HEK293 (cell line): ENCODE data around the gene SARS1.

Experiments
- CTCF ChIA-PET: fragments of 350-600 bp; formaldehyde crosslinking; extraction: SDS; loops from one replicate; lab custom pipeline; 2021; ENCODE audit warnings: antibody characterized with exemption; lab: Yijun Ruan, JAX
- POLR2A ChIA-PET: fragments of 300-600 bp; formaldehyde crosslinking; extraction: SDS; loops from one replicate; lab custom pipeline; 2020; ENCODE audit warnings: antibody characterized with exemption, inconsistent platforms; lab: Yijun Ruan, JAX
- H3K27ac ChIP-seq: fragments of 200-500 bp; sonication (Bioruptor generic); 2 replicates; pipeline ENCODE4 v1.5.1; 2014; ENCODE audit warnings: low read depth, low read length, control low read depth, inconsistent platforms; ENCODE audit errors: extremely low read depth
- H3K36me3 ChIP-seq, 2 experiments: fragments of 200-500 bp in 1 of 2; sonication (Bioruptor generic) in 1 of 2; 1 replicate in 1 of 2; 2 replicates in 1 of 2; pipeline ENCODE4 v1.5.1; 2014 to 2017; ENCODE audit warnings: inconsistent platforms in 2 of 2, low read length in 2 of 2; ENCODE audit not compliant: control insufficient read depth in 2 of 2, insufficient read depth in 1 of 2
- H3K4me1 ChIP-seq: fragments of 200-500 bp; sonication (Bioruptor generic); 2 replicates; pipeline ENCODE4 v1.5.1; 2014; ENCODE audit warnings: mild to moderate bottlenecking, low read length, inconsistent platforms; ENCODE audit not compliant: control insufficient read depth, insufficient read depth
- H3K4me3 ChIP-seq: 2 replicates; pipeline ENCODE4 v1.5.1; 2011; ENCODE audit warnings: low read depth, mild to moderate bottlenecking, control low read depth, low read length, moderate library complexity
- H3K9me3 ChIP-seq: fragments of 200-500 bp; sonication (Bioruptor generic); 2 replicates; pipeline ENCODE4 v1.5.1; 2014; ENCODE audit warnings: low read depth, low read length, inconsistent platforms; ENCODE audit not compliant: control insufficient read depth, insufficient read depth
- AEBP2 ChIP-seq: fragments of 450-650 bp; formaldehyde crosslinking; IDR thresholded peaks from 2 replicates; pipeline ENCODE4 v1.5.1; 2016; ENCODE audit warnings: missing biosample characterization, missing genetic modification characterization, borderline replicate concordance
- ATF2 ChIP-seq: fragments of 450-650 bp; formaldehyde crosslinking; IDR thresholded peaks from 2 replicates; pipeline ENCODE4 v1.5.1; 2016; ENCODE audit warnings: missing biosample characterization, missing genetic modification characterization, low read depth
- ELK4 ChIP-seq: IDR thresholded peaks from 2 replicates; pipeline ENCODE4 v1.6.1; 2011; ENCODE audit warnings: mild to moderate bottlenecking, low read depth, low read length, borderline replicate concordance
- GFI1B ChIP-seq: fragments of 450-650 bp; formaldehyde crosslinking; IDR thresholded peaks from 2 replicates; pipeline ENCODE4 v1.5.1; 2016; ENCODE audit warnings: missing biosample characterization, missing genetic modification characterization
- GLIS2 ChIP-seq: fragments of 450-650 bp; formaldehyde crosslinking; IDR thresholded peaks from 2 replicates; pipeline ENCODE4 v1.5.1; 2016; ENCODE audit warnings: missing biosample characterization, missing genetic modification characterization
- PATZ1 ChIP-seq: fragments of 450-650 bp; formaldehyde crosslinking; IDR thresholded peaks from 2 replicates; pipeline ENCODE4 v1.5.1; 2016; ENCODE audit warnings: missing biosample characterization, missing genetic modification characterization
- TCF7L2 ChIP-seq: IDR thresholded peaks from 2 replicates; pipeline ENCODE4 v1.6.1; 2011; ENCODE audit warnings: low read depth, mild to moderate bottlenecking, inconsistent platforms, low read length, moderate library complexity, borderline replicate concordance
- ZFHX2 ChIP-seq: fragments of 450-650 bp; formaldehyde crosslinking; conservative IDR thresholded peaks from 2 replicates; pipeline ENCODE4 v1.5.1; 2016; ENCODE audit warnings: missing biosample characterization, missing genetic modification characterization
- ZFP37 ChIP-seq: fragments of 450-650 bp; formaldehyde crosslinking; IDR thresholded peaks from 2 replicates; pipeline ENCODE4 v1.5.1; 2016; ENCODE audit warnings: missing biosample characterization, missing genetic modification characterization
- ZIC2 ChIP-seq: fragments of 450-650 bp; formaldehyde crosslinking; IDR thresholded peaks from 2 replicates; pipeline ENCODE4 v1.5.1; 2016; ENCODE audit warnings: missing biosample characterization, missing genetic modification characterization
- ZNF239 ChIP-seq: fragments of 450-650 bp; formaldehyde crosslinking; IDR thresholded peaks from 2 replicates; pipeline ENCODE4 v1.5.1; 2016; ENCODE audit warnings: missing biosample characterization, missing genetic modification characterization
- ZNF248 ChIP-seq: fragments of 450-650 bp; formaldehyde crosslinking; IDR thresholded peaks from 2 replicates; pipeline ENCODE4 v1.5.1; 2017; ENCODE audit warnings: missing biosample characterization, missing genetic modification characterization
- ZNF423 ChIP-seq: fragments of 450-650 bp; formaldehyde crosslinking; IDR thresholded peaks from 2 replicates; pipeline ENCODE4 v1.5.1; 2016; ENCODE audit warnings: missing biosample characterization, missing genetic modification characterization
- ZNF529 ChIP-seq: fragments of 450-650 bp; formaldehyde crosslinking; IDR thresholded peaks from 2 replicates; pipeline ENCODE4 v1.5.1; 2017; ENCODE audit warnings: missing genetic modification characterization, missing biosample characterization; ENCODE audit not compliant: insufficient replicate concordance
- ZNF560 ChIP-seq: fragments of 450-650 bp; formaldehyde crosslinking; IDR thresholded peaks from 2 replicates; pipeline ENCODE4 v1.5.1; 2017; ENCODE audit warnings: missing biosample characterization, missing genetic modification characterization, borderline replicate concordance
- ZNF561 ChIP-seq: fragments of 450-650 bp; IDR thresholded peaks from 2 replicates; pipeline ENCODE4 v1.5.1; 2018; ENCODE audit warnings: missing biosample characterization, missing genetic modification characterization, borderline replicate concordance
- ZNF571 ChIP-seq: fragments of 450-650 bp; formaldehyde crosslinking; IDR thresholded peaks from 2 replicates; pipeline ENCODE4 v1.5.0; 2017; ENCODE audit warnings: missing biosample characterization, missing genetic modification characterization
- ZNF600 ChIP-seq: fragments of 450-650 bp; formaldehyde crosslinking; IDR thresholded peaks from 2 replicates; pipeline ENCODE4 v1.5.1; 2016; ENCODE audit warnings: missing biosample characterization, missing genetic modification characterization
- ZNF654 ChIP-seq: fragments of 450-650 bp; formaldehyde crosslinking; IDR thresholded peaks from 2 replicates; pipeline ENCODE4 v1.5.1; 2016; ENCODE audit warnings: low read depth, missing biosample characterization, missing genetic modification characterization
- ZNF692 ChIP-seq: fragments of 450-650 bp; formaldehyde crosslinking; IDR thresholded peaks from 2 replicates; pipeline ENCODE4 v1.5.1; 2016; ENCODE audit warnings: missing biosample characterization, missing genetic modification characterization
- ZNF701 ChIP-seq: fragments of 450-650 bp; formaldehyde crosslinking; IDR thresholded peaks from 2 replicates; pipeline ENCODE4 v1.5.1; 2016; ENCODE audit warnings: missing biosample characterization, missing genetic modification characterization
- ZNF777 ChIP-seq: fragments of 450-650 bp; formaldehyde crosslinking; IDR thresholded peaks from 2 replicates; pipeline ENCODE4 v1.5.1; 2017; ENCODE audit warnings: missing biosample characterization, missing genetic modification characterization, borderline replicate concordance
- ZNF830 ChIP-seq: fragments of 450-650 bp; IDR thresholded peaks from 2 replicates; pipeline ENCODE4 v1.5.0; 2018; ENCODE audit warnings: missing biosample characterization, missing genetic modification characterization, low read depth, mild to moderate bottlenecking, moderate library complexity
- ZSCAN23 ChIP-seq: fragments of 450-650 bp; formaldehyde crosslinking; IDR thresholded peaks from 2 replicates; pipeline ENCODE4 v1.5.1; 2016; ENCODE audit warnings: missing biosample characterization, missing genetic modification characterization
- ZSCAN30 ChIP-seq: fragments of 450-650 bp; IDR thresholded peaks from 2 replicates; pipeline ENCODE4 v1.5.1; 2018; ENCODE audit warnings: missing biosample characterization, mild to moderate bottlenecking, missing genetic modification characterization, moderate library complexity

Gene SARS1

GRCh38 chr1:109271458-109271857 is 57.7 kb downstream of the SARS1 start:
- H3K9me3 ChIP-seq, result no peaks in the 10 kb centered on the region
- H3K4me3 ChIP-seq, result no peak overlapping the region
- peaks cover 7% of the 10 kb centered on the region for H3K4me1 ChIP-seq
- no peak overlapping the region for H3K27ac ChIP-seq
- TF ChIP-seq ZFP37 (tag by site-specific recombination) (no peak), ZSCAN23 (no peak), ZNF571 (tag by site-specific recombination) (no peak), AEBP2 (tag by site-specific recombination) (no peak), ZNF529 (tag by site-specific recombination) (no peak), ZNF654 (no peak), TCF7L2 (no peak), ZNF561 (tag by site-specific recombination) (no peak), ZNF600 (no peak), GFI1B (tag by site-specific recombination) (no peak), ZNF701 (tag by site-specific recombination) (no peak), ELK4 (no peak), PATZ1 (tag by site-specific recombination) (no peak), ATF2 (tag by site-specific recombination) (no peak), ZNF423 (tag by site-specific recombination) (no peak)
- CTCF ChIA-PET, result no interaction called here
- peaks cover 0 to 67% of the 10 kb centered on the region in 2 experiments; a peak in 1 of 3 replicates for H3K36me3 ChIP-seq
- POLR2A ChIA-PET, result no interaction called here

- no peak overlapping the region for H3K27ac ChIP-seq
- POLR2A ChIA-PET, result no interaction called here
- no peak overlapping the region for H3K4me3 ChIP-seq
- peaks cover 0 to 64% of the 10 kb centered on the region in 2 experiments; a peak in 1 of 3 replicates for H3K36me3 ChIP-seq
- peaks cover 7% of the 10 kb centered on the region for H3K4me1 ChIP-seq
- H3K9me3 ChIP-seq, result no peaks in the 10 kb centered on the region
- CTCF ChIA-PET, result interaction anchor here (1.4 to 1.8 kb wide), 2 partner anchors 8 to 126 kb away, joined by 7 to 9 read pairs; partner anchors contain the start of gene SORT1
- TF ChIP-seq ZNF239 (tag by site-specific recombination) (no peak), ZNF692 (peak; percentile 22; the same call in 1 of the 2 replicates), ZSCAN30 (tag by site-specific recombination) (no peak), ZNF777 (tag by site-specific recombination) (no peak), ZNF560 (tag by site-specific recombination) (no peak), ZIC2 (tag by site-specific recombination) (peak; percentile 41; the same call in 1 of the 2 replicates), ZNF830 (tag by site-specific recombination) (no peak), ZNF248 (no peak), ZFHX2 (tag by site-specific recombination) (peak; percentile 25; the same call in 1 of the 2 replicates), GLIS2 (tag by site-specific recombination) (no peak)
Observed at GRCh38 chr1:109272021-109272799, 58.5 kb downstream of the SARS1 start.
